ENCODE data around the gene COLEC12. TPM values are rescaled to one million over a fixed set of nuclear protein-coding genes. Genes with fewer than 3 reads are reported as not detected.
A peak's percentile ranks its signal among the peaks of the same experiment; 100 is the strongest.

The COLEC12 gene
- polyA plus RNA-seq, 3 donors: 0.21 to 0.47 (median 0.35) TPM

- no peaks in the 10 kb centered on the region for H3K27me3 ChIP-seq (ENCODE audit: control insufficient read depth in 2 of 2, insufficient read depth in 2 of 2, low read length in 2 of 2)
- no peaks in the 10 kb centered on the region for H3K9me3 ChIP-seq (replicated peaks in 1 of 2; ENCODE audit: control insufficient read depth in 1 of 2, insufficient read depth in 1 of 2, low read length in 2 of 2)
- no peaks in the 10 kb centered on the region for H3K36me3 Mint-ChIP-seq
- H3K4me2 ChIP-seq (replicated peaks; ENCODE audit: extremely low read depth, low read length, poor library complexity, severe bottlenecking): no peak overlapping the region
- H3K9me3 Mint-ChIP-seq: peaks cover 0 to 2% (median 0%) of the 10 kb centered on the region in 7 donors
- H3K36me3 ChIP-seq (replicated peaks in 1 of 2; ENCODE audit: control insufficient read depth in 1 of 2, insufficient read depth in 2 of 2, low read length in 2 of 2): no peaks in the 10 kb centered on the region
- no peak overlapping the region for H3K4me3 ChIP-seq (replicated peaks in 1 of 3; ENCODE audit: low read depth in 2 of 3, low read length in 3 of 3)
- no peak overlapping the region for H3K27ac ChIP-seq (ENCODE audit: low read depth in 1 of 2, low read length in 2 of 2)
- H4K20me1 ChIP-seq (ENCODE audit: insufficient read depth, low read length): no peaks in the 10 kb centered on the region
- WGBS (ENCODE audit: insufficient coverage): 29% methylated on average over 3 of the region's 4 CpGs
- H3K4me3 Mint-ChIP-seq: peak overlapping the region in 1 of 2 donors; percentile 65
- H2AFZ ChIP-seq (ENCODE audit: insufficient read depth, low read depth, low read length, poor library complexity, severe bottlenecking): no peak overlapping the region
- H3K27ac Mint-ChIP-seq: peak overlapping the region in 5 of 7 donors; percentile 23 to 81 (median 55)
- H3K79me2 ChIP-seq (ENCODE audit: insufficient read depth, low read length): no peaks in the 10 kb centered on the region
- DNase-seq: peak; percentile 45 to 80 (median 73)
- TF ChIP-seq, protein P1, sequence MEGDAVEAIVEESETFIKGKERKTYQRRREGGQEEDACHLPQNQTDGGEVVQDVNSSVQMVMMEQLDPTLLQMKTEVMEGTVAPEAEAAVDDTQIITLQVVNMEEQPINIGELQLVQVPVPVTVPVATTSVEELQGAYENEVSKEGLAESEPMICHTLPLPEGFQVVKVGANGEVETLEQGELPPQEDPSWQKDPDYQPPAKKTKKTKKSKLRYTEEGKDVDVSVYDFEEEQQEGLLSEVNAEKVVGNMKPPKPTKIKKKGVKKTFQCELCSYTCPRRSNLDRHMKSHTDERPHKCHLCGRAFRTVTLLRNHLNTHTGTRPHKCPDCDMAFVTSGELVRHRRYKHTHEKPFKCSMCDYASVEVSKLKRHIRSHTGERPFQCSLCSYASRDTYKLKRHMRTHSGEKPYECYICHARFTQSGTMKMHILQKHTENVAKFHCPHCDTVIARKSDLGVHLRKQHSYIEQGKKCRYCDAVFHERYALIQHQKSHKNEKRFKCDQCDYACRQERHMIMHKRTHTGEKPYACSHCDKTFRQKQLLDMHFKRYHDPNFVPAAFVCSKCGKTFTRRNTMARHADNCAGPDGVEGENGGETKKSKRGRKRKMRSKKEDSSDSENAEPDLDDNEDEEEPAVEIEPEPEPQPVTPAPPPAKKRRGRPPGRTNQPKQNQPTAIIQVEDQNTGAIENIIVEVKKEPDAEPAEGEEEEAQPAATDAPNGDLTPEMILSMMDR (IDR thresholded peaks at IDR 0.05): no peak
- no peak overlapping the region for H3K9ac ChIP-seq (ENCODE audit: insufficient read depth, low read length, poor library complexity, severe bottlenecking)
- H3K27me3 Mint-ChIP-seq (ENCODE audit: low read depth in 3 of 3): peaks cover 0 to 4% (median 3%) of the 10 kb centered on the region in 3 donors
- intact Hi-C loops (cut with micrococcal nuclease): no loop called here
- H3K4me1 ChIP-seq (ENCODE audit: control insufficient read depth in 1 of 2, insufficient read depth in 2 of 2, low read length in 2 of 2): peaks cover 36 to 38% of the 10 kb centered on the region in 2 donors
- H3K4me1 Mint-ChIP-seq: peaks cover 38% of the 10 kb centered on the region
Observed at GRCh38 chr18:332007-332406, 168.5 kb downstream of the COLEC12 start.

DNA sequence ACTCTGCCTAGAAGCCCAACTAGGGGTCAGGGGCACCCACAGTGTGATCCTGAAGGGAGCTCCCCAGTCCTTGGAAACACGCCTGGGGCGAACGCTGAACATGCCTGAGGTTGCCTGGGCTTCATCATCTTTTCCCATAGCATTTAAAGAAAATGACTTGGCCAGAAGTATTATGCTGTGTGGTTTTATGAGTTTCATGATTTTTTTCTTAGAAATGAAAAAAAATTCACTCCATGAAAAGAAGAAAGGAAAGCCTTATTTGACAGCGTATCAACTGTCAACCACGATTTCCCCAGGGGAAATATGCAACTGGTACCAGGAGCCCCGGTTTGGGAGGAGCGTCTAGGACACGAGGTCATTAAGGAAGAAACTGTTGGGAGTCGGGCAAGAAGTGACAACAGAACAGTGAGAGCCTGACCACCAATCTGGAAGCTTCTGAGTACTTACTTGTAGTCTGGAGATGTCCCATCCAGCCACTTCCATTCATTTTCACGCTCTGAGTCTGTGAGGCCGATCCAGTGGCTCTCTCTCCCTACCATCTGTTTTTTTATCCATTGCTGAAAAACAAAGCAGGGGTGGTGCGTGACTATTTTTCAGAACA is 169.2 kb downstream of the COLEC12 start:
- H3K9ac ChIP-seq (ENCODE audit: insufficient read depth, low read length, poor library complexity, severe bottlenecking): no peak overlapping the region
- intact Hi-C loops (cut with micrococcal nuclease): no loop called here
- peak overlapping the region in 1 of 2 donors; percentile 26 for H3K4me3 Mint-ChIP-seq
- peaks cover 31% of the 10 kb centered on the region for H3K4me1 Mint-ChIP-seq
- DNase-seq: peak in 2 of 3 donors; percentile 13 to 19
- no peak overlapping the region for H3K4me3 ChIP-seq (replicated peaks in 1 of 3; ENCODE audit: low read depth in 2 of 3, low read length in 3 of 3)
- H2AFZ ChIP-seq (ENCODE audit: insufficient read depth, low read depth, low read length, poor library complexity, severe bottlenecking): no peak overlapping the region
- no peak overlapping the region for H3K27ac ChIP-seq (ENCODE audit: low read depth in 1 of 2, low read length in 2 of 2)
- H4K20me1 ChIP-seq (ENCODE audit: insufficient read depth, low read length): no peaks in the 10 kb centered on the region
- H3K9me3 Mint-ChIP-seq: peaks cover 0 to 2% (median 0%) of the 10 kb centered on the region in 7 donors
- H3K79me2 ChIP-seq (ENCODE audit: insufficient read depth, low read length): no peaks in the 10 kb centered on the region
- peaks cover 0 to 4% (median 3%) of the 10 kb centered on the region in 3 donors for H3K27me3 Mint-ChIP-seq (ENCODE audit: low read depth in 3 of 3)
- H3K36me3 Mint-ChIP-seq: no peaks in the 10 kb centered on the region
- peak overlapping the region in 2 of 7 donors; percentile 43 to 64 for H3K27ac Mint-ChIP-seq
- WGBS (ENCODE audit: insufficient coverage): 3% methylated on average over 5 of the region's 12 CpGs
- H3K9me3 ChIP-seq (replicated peaks in 1 of 2; ENCODE audit: control insufficient read depth in 1 of 2, insufficient read depth in 1 of 2, low read length in 2 of 2): no peaks in the 10 kb centered on the region
- TF ChIP-seq, protein P1 (IDR thresholded peaks at IDR 0.05): no peak
- H3K27me3 ChIP-seq (ENCODE audit: control insufficient read depth in 2 of 2, insufficient read depth in 2 of 2, low read length in 2 of 2): no peaks in the 10 kb centered on the region
- no peaks in the 10 kb centered on the region for H3K36me3 ChIP-seq (replicated peaks in 1 of 2; ENCODE audit: control insufficient read depth in 1 of 2, insufficient read depth in 2 of 2, low read length in 2 of 2)
- peaks cover 29 to 31% of the 10 kb centered on the region in 2 donors for H3K4me1 ChIP-seq (ENCODE audit: control insufficient read depth in 1 of 2, insufficient read depth in 2 of 2, low read length in 2 of 2)
- peak overlapping the region; percentile 25 for H3K4me2 ChIP-seq (replicated peaks; ENCODE audit: extremely low read depth, low read length, poor library complexity, severe bottlenecking)

Data from CD14-positive monocyte (primary cell).